ENCODE measurements around the gene ACR.
"Not testable (repeated sequence)": the region's sequence is repeated elsewhere in the genome, so short reads cannot be mapped to it uniquely, and the experiment has no call there.

DNA sequence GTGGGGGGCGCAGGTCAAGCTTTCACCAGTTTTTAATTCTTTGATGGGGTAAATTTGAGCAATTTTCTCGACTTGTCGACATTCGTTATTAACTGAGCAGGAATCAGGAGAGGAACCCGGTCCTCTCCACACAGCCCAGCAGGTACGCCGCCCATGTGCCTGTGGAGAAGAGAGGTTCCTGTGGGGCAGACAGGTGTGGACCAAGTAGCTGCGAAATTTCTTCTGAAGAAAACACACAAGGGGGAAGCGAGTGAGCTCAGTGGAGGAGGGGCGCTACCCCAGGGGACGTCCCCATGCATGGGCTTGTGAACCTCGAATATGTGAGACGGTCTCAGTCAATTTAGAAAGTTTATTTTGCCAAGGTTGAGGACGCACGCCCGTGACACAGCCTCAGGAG is 45.9 kb downstream of the ACR start:
- TF ChIP-seq CTCF, POLR2A (IDR thresholded peaks at IDR 0.05): not testable (repeated sequence)
